Lung (tissue), 12 donors: ENCODE results near the gene LDLRAD4. TPM values are rescaled to one million over a fixed set of nuclear protein-coding genes. Genes with fewer than 3 reads are reported as not detected.

Source experiments
- ATAC-seq: fragments of 200-7000 bp; cut with Tn5 transposase; one replicate; pipeline ENCODE4 v1.9.1; 2020; ENCODE audit warnings: moderate number of reproducible peaks; ENCODE audit not compliant: insufficient read depth, low FRiP score
- DNase-seq, 3 donors: peaks; one replicate each; pipeline ENCODE4 v3.0.0-alpha.2; 2013 to 2017
- H3K27ac ChIP-seq, 2 donors: one replicate each; pipeline ENCODE4 v1.5.1; 2013; ENCODE audit warnings: mild to moderate bottlenecking in 2 of 2, moderate library complexity in 2 of 2, control low read depth in 1 of 2, inconsistent platforms in 1 of 2, low read depth in 1 of 2, low read length in 1 of 2
- H3K27me3 ChIP-seq, 3 donors: one replicate each; pipeline ENCODE4 v1.5.1; 2013; ENCODE audit warnings: low read length in 2 of 3; ENCODE audit not compliant: control insufficient read depth in 3 of 3, insufficient read depth in 3 of 3
- H3K36me3 ChIP-seq, 4 donors: one replicate each; pipeline ENCODE4 v1.5.1; 2013; ENCODE audit warnings: low read length in 4 of 4, mild to moderate bottlenecking in 1 of 4, moderate library complexity in 1 of 4; ENCODE audit not compliant: control insufficient read depth in 4 of 4, insufficient read depth in 4 of 4
- H3K4me1 ChIP-seq, 5 donors: one replicate each; pipeline ENCODE4 v1.5.1; 2013; ENCODE audit warnings: low read length in 5 of 5, mild to moderate bottlenecking in 2 of 5, moderate library complexity in 1 of 5; ENCODE audit not compliant: control insufficient read depth in 5 of 5, insufficient read depth in 5 of 5
- H3K4me3 ChIP-seq: one replicate; pipeline ENCODE4 v1.5.1; 2013; ENCODE audit warnings: mild to moderate bottlenecking, control low read depth, moderate library complexity
- H3K9ac ChIP-seq, 2 donors: one replicate each; pipeline ENCODE4 v1.5.1; 2013; ENCODE audit warnings: low read length in 2 of 2, control low read depth in 1 of 2; ENCODE audit not compliant: insufficient read depth in 1 of 2
- H3K9me3 ChIP-seq, 4 donors: one replicate each; pipeline ENCODE4 v1.5.1; 2013; ENCODE audit warnings: low read length in 3 of 4, mild to moderate bottlenecking in 1 of 4, moderate library complexity in 1 of 4; ENCODE audit not compliant: control insufficient read depth in 4 of 4, insufficient read depth in 3 of 4
- CTCF ChIP-seq: IDR thresholded peaks from 2 replicates; pipeline ENCODE4 v1.5.1; 2012; ENCODE audit warnings: mild to moderate bottlenecking; ENCODE audit errors: control extremely low read depth, extremely low read depth
- WGBS, 2 donors: extraction: QIAGEN DNeasy Blood & Tissue Kit; methylation state at CpG; one replicate each; pipeline ENCODE4 v1.1.7; 2013; 5-methylcytosine and 5-hydroxymethylcytosine counted together
- polyA plus RNA-seq, 2 donors: library from polyadenylated mRNA; stranded (reverse); fragments of 200-250 nt; gene quantifications; one replicate each; pipeline ENCODE4 v1.2.1, GENCODE V29; 2013
- total RNA-seq, 2 donors: library from RNA; depleted of rRNA in 1 of 2; stranded (reverse); fragments of >200 nt in 1 of 2; gene quantifications; one replicate each; pipeline ENCODE4 v1.2.1, GENCODE V29; 2014 to 2021
- donor health status: control.
- donor health status: control.
- donor health status: Bipolar disorder and iron deficiency.
- donor health status: healthy.
- donor health status: DM: yes; HTN: yes; CAD: no.

LDLRAD4 gene
- total and polyA plus RNA-seq, 4 donors: 3.2 to 62.4 (median 19.9) TPM

GRCh38 chr18:13611601-13612195 lies 393.1 kb downstream of the LDLRAD4 start:
- DNase-seq (peak; percentile 67 to 81 (median 76)), ATAC-seq (peak; percentile 17)
- 2 to 4% methylated on average over 24 of the region's 24 CpGs for WGBS, 2 donors
- H3K4me1 ChIP-seq: peaks cover 4 to 19% (median 11%) of the 10 kb centered on the region in 5 donors
- H3K27ac ChIP-seq: peak overlapping the region; percentile 26 to 68
- peaks cover 0 to 2% (median 0%) of the 10 kb centered on the region in 4 donors for H3K9me3 ChIP-seq
- no peaks in the 10 kb centered on the region for H3K36me3 ChIP-seq
- peaks cover 0 to 20% (median 0%) of the 10 kb centered on the region in 3 donors for H3K27me3 ChIP-seq
- TF ChIP-seq CTCF: no peak
- H3K4me3 ChIP-seq: no peak overlapping the region
- peak overlapping the region in 1 of 2 donors; percentile 75 for H3K9ac ChIP-seq

- peaks cover 0 to 2% (median 0%) of the 10 kb centered on the region in 4 donors for H3K9me3 ChIP-seq
- no peaks in the 10 kb centered on the region for H3K36me3 ChIP-seq
- peaks cover 0 to 20% (median 0%) of the 10 kb centered on the region in 3 donors for H3K27me3 ChIP-seq
- peak; percentile 13 for ATAC-seq
- no peak for DNase-seq
- H3K27ac ChIP-seq: peak overlapping the region in 1 of 2 donors; percentile 68
- peak overlapping the region in 1 of 2 donors; percentile 75 for H3K9ac ChIP-seq
- no peak overlapping the region for H3K4me3 ChIP-seq
- TF ChIP-seq CTCF: no peak
- peaks cover 4 to 19% (median 11%) of the 10 kb centered on the region in 5 donors for H3K4me1 ChIP-seq
- 16 to 42% methylated on average over 20 of the region's 20 CpGs for WGBS, 2 donors
These were observed 393.8 kb downstream of the LDLRAD4 start for GRCh38 chr18:13612196-13612997.

- Histone ChIP-seq H3K4me1 (peaks cover 4 to 19% (median 11%) of the 10 kb centered on the region in 5 donors), H3K27me3 (peaks cover 0 to 20% (median 0%) of the 10 kb centered on the region in 3 donors), H3K27ac (no peak overlapping the region), H3K4me3 (no peak overlapping the region), H3K9ac (no peak overlapping the region), H3K36me3 (no peaks in the 10 kb centered on the region), H3K9me3 (peaks cover 0 to 2% (median 0%) of the 10 kb centered on the region in 4 donors)
- DNase-seq: no peak
- no peak for TF ChIP-seq CTCF
- ATAC-seq: no peak
These were observed 394.5 kb downstream of the LDLRAD4 start for GRCh38 chr18:13613099-13613498.
